ENCODE measurements around the gene DENND6A. TPM values are rescaled to one million over a fixed set of nuclear protein-coding genes. Genes with fewer than 3 reads are reported as not detected.
"Not testable (repeated sequence)": the region's sequence is repeated elsewhere in the genome, so short reads cannot be mapped to it uniquely, and the experiment has no call there.

The DENND6A gene
- total and polyA plus RNA-seq, 10 donors, result 8.9 to 92.1 (median 33.0) TPM

DNA sequence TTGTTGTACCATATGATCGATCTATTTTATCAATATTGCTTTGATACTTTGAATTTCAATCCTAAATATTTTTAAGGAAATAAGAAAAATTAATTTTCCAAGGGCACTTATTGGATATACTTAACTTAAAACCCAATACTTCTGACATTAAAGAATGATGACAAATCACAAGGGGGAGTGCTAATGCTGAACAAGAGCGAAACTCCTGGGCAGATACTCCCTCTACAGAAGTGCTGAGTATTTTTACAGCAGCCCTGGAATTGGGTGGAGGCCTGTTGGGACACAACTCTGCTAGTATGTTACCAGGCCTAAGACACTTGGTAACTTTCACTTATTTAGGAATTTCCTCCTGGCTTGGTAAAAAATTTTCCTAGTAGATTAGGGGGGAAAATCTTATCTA is 46.2 kb downstream of the DENND6A start:
- peaks cover 0 to 7% (median 0%) of the 10 kb centered on the region in 6 donors for H3K4me1 ChIP-seq
- H3K9me3 ChIP-seq, result peaks cover 0 to 19% (median 13%) of the 10 kb centered on the region in 8 donors
- no peak for TF ChIP-seq POLR2A (IDR thresholded peaks at IDR 0.05)
- no peak for TF ChIP-seq POLR2AphosphoS5 (IDR thresholded peaks at IDR 0.05)
- TF ChIP-seq, protein P1, sequence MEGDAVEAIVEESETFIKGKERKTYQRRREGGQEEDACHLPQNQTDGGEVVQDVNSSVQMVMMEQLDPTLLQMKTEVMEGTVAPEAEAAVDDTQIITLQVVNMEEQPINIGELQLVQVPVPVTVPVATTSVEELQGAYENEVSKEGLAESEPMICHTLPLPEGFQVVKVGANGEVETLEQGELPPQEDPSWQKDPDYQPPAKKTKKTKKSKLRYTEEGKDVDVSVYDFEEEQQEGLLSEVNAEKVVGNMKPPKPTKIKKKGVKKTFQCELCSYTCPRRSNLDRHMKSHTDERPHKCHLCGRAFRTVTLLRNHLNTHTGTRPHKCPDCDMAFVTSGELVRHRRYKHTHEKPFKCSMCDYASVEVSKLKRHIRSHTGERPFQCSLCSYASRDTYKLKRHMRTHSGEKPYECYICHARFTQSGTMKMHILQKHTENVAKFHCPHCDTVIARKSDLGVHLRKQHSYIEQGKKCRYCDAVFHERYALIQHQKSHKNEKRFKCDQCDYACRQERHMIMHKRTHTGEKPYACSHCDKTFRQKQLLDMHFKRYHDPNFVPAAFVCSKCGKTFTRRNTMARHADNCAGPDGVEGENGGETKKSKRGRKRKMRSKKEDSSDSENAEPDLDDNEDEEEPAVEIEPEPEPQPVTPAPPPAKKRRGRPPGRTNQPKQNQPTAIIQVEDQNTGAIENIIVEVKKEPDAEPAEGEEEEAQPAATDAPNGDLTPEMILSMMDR (IDR thresholded peaks at IDR 0.05 in 8 of 11, conservative IDR thresholded peaks at IDR 0.05 in 3 of 11), result peak in 1 of 11 experiments; percentile 8
- WGBS, 5 donors, result 88 to 94% (median 91%) methylated on average over 2 of the region's 2 CpGs
- peak overlapping the region in 1 of 8 donors; percentile 16 for H3K27ac ChIP-seq
- intact Hi-C loops (cut with DNase I; ENCODE audit: low total_unique reads), result no loop called here
- DNase-seq, result no peak
- no peaks in the 10 kb centered on the region for H3K27me3 ChIP-seq (replicated peaks in 1 of 7)
- H3K36me3 ChIP-seq, result peaks cover 0 to 98% (median 51%) of the 10 kb centered on the region in 6 donors
- no peak overlapping the region for H3K4me3 ChIP-seq

DNA sequence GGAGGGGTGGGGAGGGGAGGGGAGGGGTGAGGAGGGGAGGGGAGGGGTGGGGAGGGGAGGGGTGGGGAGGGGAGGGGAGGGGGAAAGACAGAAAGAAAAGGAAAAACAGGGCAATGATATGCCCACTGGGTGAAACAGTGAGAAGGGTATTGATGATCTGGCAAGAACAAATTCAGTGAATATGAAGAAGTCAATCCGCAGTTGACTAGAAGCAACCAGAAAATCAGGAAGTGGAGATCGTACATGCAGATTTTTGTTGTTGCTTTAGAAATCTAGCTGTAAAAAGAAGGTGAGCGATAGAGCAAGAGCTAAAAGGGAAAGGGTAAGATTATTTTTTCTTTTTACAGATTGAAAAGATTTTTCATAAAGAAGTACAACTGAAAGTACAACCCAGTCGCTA is 48.1 kb downstream of the DENND6A start:
- 80 to 94% (median 86%) methylated on average over 4 of the region's 4 CpGs for WGBS, 5 donors
- no peak overlapping the region for H3K27ac ChIP-seq
- H3K9me3 ChIP-seq, result peaks cover 0 to 17% (median 13%) of the 10 kb centered on the region in 8 donors
- H3K4me3 ChIP-seq, result no peak overlapping the region
- peaks cover 0 to 7% (median 0%) of the 10 kb centered on the region in 6 donors for H3K4me1 ChIP-seq
- intact Hi-C loops (cut with DNase I; ENCODE audit: low total_unique reads), result no loop called here
- TF ChIP-seq POLR2AphosphoS5 (IDR thresholded peaks at IDR 0.05), result no peak
- no peak for TF ChIP-seq POLR2A (IDR thresholded peaks at IDR 0.05)
- TF ChIP-seq, protein P1 (IDR thresholded peaks at IDR 0.05 in 8 of 11, conservative IDR thresholded peaks at IDR 0.05 in 3 of 11), result no peak
- no peaks in the 10 kb centered on the region for H3K27me3 ChIP-seq (replicated peaks in 1 of 7)
- H3K36me3 ChIP-seq, result peaks cover 0 to 96% (median 64%) of the 10 kb centered on the region in 6 donors
- no peak for DNase-seq

DNA sequence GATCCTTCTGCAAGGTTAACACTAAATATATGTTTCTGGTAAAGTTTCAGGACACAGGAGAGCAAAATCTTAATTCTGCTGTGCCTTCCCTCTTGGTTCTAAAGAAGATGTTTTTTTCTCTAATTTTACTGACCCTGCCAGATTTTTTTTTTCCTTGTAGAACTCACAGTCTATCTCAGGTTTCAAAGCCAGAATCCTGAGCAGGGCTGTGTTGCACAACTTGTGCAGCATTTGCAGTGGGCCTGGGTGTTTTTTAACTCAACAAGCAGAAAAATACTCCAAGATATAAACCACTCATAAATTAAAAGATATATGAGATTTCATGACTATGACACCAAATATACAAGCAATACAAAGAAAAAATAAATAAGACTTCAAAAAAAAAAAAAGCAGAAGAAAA is 55.5 kb downstream of the DENND6A start:
- no peak overlapping the region for H3K4me3 ChIP-seq
- intact Hi-C loops (cut with DNase I; ENCODE audit: low total_unique reads), result no loop called here
- TF ChIP-seq, protein P1 (IDR thresholded peaks at IDR 0.05 in 8 of 11, conservative IDR thresholded peaks at IDR 0.05 in 3 of 11), result no peak
- TF ChIP-seq POLR2AphosphoS5 (IDR thresholded peaks at IDR 0.05), result no peak
- TF ChIP-seq POLR2A (IDR thresholded peaks at IDR 0.05), result no peak
- no peaks in the 10 kb centered on the region for H3K4me1 ChIP-seq
- peaks cover 0 to 97% (median 73%) of the 10 kb centered on the region in 6 donors for H3K36me3 ChIP-seq
- H3K27ac ChIP-seq, result no peak overlapping the region
- H3K9me3 ChIP-seq, result no peaks in the 10 kb centered on the region
- no peaks in the 10 kb centered on the region for H3K27me3 ChIP-seq (replicated peaks in 1 of 7)
- DNase-seq, result no peak

DNA sequence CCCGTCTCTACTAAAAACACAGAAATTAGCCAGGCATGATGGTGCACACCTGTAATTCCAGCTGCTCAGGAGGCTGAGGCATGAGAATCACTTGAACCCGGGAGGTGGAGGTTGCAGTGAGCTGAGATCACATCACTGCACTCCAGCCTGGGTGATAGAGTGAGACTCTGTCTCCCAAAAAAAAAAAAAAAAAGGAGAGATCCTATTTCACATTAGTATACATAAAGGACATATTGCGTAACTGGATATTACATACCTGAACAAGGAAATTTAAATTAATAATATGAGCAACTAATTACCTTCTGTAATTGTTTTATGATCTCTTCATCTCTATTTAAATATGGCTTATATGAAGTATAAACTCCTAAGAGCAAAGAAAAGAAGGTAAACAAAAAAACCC is 58.6 kb downstream of the DENND6A start:
- H3K4me3 ChIP-seq; H3K27ac ChIP-seq; H3K4me1 ChIP-seq; H3K9me3 ChIP-seq; intact Hi-C loops (cut with DNase I; ENCODE audit: low total_unique reads); H3K27me3 ChIP-seq (replicated peaks in 1 of 7); DNase-seq: not testable (repeated sequence)
- peaks cover 0 to 98% (median 74%) of the 10 kb centered on the region in 6 donors for H3K36me3 ChIP-seq
- 92 to 98% (median 96%) methylated on average over 3 of the region's 3 CpGs for WGBS, 5 donors

DNA sequence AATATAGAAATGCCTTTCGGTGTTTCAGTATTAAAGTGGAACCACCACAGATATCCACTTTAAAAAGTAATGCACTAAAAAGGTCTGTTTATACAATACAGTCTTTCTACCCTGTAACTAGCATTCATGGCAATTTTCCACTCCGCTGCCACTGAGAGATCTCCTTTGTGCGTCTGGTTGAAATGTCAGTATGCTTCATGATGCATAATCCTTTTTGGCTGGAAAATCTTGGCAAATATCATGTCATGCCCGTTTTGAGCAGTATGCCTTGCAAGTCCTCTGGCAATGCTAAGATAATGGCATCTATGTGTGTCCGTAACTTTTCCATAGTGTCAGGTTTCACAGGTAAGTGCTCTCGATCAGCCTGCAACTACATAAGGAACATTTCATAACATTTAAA is 64.9 kb downstream of the DENND6A start:
- 91 to 97% (median 96%) methylated on average over 6 of the region's 6 CpGs for WGBS, 5 donors
- no peaks in the 10 kb centered on the region for H3K27me3 ChIP-seq (replicated peaks in 1 of 7)

More for the DNA sequence above, 64.9 kb downstream of the DENND6A start:
- peaks cover 3 to 98% (median 78%) of the 10 kb centered on the region in 6 donors for H3K36me3 ChIP-seq
- no peak overlapping the region for H3K27ac ChIP-seq
- TF ChIP-seq, protein P1 (IDR thresholded peaks at IDR 0.05 in 8 of 11, conservative IDR thresholded peaks at IDR 0.05 in 3 of 11), result no peak
- TF ChIP-seq POLR2AphosphoS5 (IDR thresholded peaks at IDR 0.05) (no peak), POLR2A (IDR thresholded peaks at IDR 0.05) (no peak)
- DNase-seq, result no peak
- H3K9me3 ChIP-seq, result no peaks in the 10 kb centered on the region
- intact Hi-C loops (cut with DNase I; ENCODE audit: low total_unique reads), result no loop called here
- no peak overlapping the region for H3K4me3 ChIP-seq
- H3K4me1 ChIP-seq, result no peaks in the 10 kb centered on the region
